Omental fat pad (tissue), 4 donors: ENCODE results near the gene ELP2. TPM values are rescaled to one million over a fixed set of nuclear protein-coding genes. Genes with fewer than 3 reads are reported as not detected.

Experiments
- ATAC-seq: fragments of 150-250 bp; one replicate; pipeline ENCODE4 v1.9.1; 2016; ENCODE audit warnings: mild to moderate bottlenecking, moderate library complexity; ENCODE audit not compliant: low FRiP score
- DNase-seq: peaks from one replicate; pipeline ENCODE4 v3.0.0-alpha.2; 2019; ENCODE audit warnings: low spot score
- CTCF ChIP-seq, 3 donors: fragments of 450-650 bp; IDR thresholded peaks; one replicate each; pipeline ENCODE4 v1.5.1; 2016 to 2017; ENCODE audit warnings: antibody characterized with exemption in 3 of 3, mild to moderate bottlenecking in 3 of 3, moderate library complexity in 2 of 3
- total RNA-seq, 4 donors: library from RNA; depleted of rRNA; stranded (reverse); fragments of >200 nt; gene quantifications; one replicate each; pipeline ENCODE4 v1.1.0, GENCODE V29; 2016

ELP2 gene
- total RNA-seq, 4 donors from 2014 or later, result 43.6 to 62.3 (median 57.7) TPM

- no peak for TF ChIP-seq CTCF (IDR thresholded peaks at IDR 0.05)
- DNase-seq (no peak), ATAC-seq (no peak)
Measured at GRCh38 chr18:36191711-36192110, 62.0 kb downstream of the ELP2 start.

DNA sequence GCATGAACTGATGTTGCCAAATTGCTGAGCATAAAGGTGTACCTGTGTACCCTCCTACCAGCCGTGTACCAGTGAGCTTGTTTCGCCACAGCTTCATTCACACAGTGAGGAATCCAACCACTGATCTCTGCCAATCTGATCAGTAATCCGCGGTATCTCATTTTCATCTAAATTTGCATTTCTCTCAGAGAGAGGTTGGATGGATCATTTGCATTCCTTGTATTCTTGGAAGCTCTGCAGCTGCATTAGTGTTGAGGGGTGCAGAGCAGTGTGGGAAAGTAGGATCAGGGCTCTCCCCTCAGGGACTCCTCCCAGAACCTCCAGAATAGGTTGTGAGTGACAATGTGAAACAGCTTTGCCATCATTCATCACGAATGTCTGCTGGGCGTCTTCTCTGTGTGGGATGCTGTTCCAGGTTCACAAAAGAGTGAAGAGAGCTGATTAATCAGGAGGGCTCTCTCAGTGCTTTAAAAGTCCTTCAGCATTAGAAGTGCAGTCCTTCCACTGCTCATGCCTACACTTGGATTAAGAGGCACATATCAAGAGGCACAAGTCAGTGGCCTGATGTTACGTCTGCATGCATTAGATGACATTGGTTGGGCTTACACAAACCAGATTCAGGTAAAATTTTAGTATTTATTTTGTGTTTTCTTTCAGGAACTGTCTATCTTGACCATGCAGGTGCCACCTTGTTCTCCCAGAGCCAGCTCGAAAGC, 65.1 kb downstream of the ELP2 start:
- ATAC-seq (no peak), DNase-seq (no peak)
- TF ChIP-seq CTCF (IDR thresholded peaks at IDR 0.05), result no peak

DNA sequence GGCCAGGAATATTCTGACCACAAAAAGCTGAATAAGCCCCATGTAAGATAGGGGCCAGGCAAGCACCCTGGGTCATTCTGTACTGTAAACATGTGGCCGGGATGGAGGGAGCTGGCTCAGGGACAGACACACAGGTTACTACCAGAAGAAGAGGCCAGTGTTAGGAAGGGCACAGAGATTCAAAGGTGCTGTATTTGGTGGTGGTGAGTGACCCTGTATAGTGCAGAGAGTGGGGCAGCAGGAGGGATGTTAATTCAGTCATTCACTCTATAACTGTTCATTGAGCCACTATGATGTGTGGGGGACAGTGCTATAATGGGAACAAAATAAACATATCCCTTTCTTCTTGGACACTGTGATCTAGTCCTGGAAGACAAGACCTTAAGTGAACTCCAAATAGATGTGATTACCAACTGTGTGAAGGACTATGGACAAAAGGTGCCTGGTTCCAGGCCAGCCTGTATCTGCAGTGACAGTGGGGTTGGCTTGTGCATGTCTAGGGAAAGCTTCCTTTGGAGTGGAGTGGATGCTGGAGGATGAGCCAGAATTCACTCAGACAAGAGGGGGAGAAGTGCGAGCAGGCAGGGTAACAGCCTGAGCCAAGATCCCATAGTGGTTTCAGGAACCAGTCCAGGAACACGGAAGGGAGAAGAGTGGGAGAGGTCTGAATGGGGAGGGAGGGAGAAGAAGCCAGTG, 65.9 kb downstream of the ELP2 start:
- ATAC-seq (no peak), DNase-seq (no peak)
- TF ChIP-seq CTCF (IDR thresholded peaks at IDR 0.05), result no peak

DNA sequence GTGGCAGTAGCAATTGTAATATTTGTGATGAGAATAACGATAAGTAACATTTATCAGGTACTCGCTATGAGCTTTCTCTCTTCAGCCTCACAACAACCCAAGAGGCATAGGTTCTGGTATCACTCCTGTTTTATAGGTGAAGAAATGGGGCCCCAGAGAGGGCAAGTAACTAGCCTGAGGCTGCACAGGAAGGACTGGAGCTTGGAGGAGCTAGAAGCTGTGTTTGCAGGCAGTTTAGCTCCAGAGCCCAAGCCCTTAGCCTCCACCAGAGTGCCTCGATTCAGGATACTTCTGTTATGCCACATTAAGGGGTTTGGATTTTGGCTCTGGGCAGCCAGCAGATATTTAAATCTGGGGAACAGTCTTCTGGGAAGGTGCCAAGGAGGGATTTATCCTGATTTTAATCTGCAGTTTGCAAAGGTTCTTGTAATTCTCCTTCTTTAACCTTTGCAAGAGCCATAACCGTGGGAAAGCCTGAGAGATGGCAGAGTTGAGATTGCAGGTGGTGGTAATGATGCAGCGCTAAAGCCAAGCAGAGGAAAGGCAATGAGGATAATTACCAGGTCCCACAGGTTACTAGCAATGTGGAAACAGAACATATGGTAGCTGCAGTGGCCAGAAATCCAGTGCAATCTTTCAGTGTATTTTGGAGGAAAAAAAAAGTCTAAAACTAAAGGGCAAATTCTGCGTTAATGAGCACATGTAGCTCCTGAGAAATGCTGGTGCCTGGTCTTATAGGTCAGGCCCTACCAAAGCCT, 66.7 kb downstream of the ELP2 start:
- ATAC-seq, result no peak
- no peak for DNase-seq
- TF ChIP-seq CTCF (IDR thresholded peaks at IDR 0.05), result no peak

- DNase-seq, result no peak
- TF ChIP-seq CTCF (IDR thresholded peaks at IDR 0.05), result no peak
- no peak for ATAC-seq
Measured at GRCh38 chr18:36197511-36198166, 67.9 kb downstream of the ELP2 start.

- TF ChIP-seq CTCF (IDR thresholded peaks at IDR 0.05), result no peak
- ATAC-seq, result no peak
- no peak for DNase-seq
Measured at GRCh38 chr18:36199691-36200295, 70.1 kb downstream of the ELP2 start.
